GM12878 (cell line): Measurements from ENCODE around the gene NMNAT3. TPM values are rescaled to one million over a fixed set of nuclear protein-coding genes. Genes with fewer than 3 reads are reported as not detected.

Experiments
- ATAC-seq: fragments of 200-7000 bp; cut with Tn5 transposase; 3 replicates; pipeline ENCODE4 v1.9.1; 2020; ENCODE audit warnings: mild to moderate bottlenecking, moderate library complexity
- BruUV-seq: library from RNA; stranded (reverse); fragments of 400-500 nt; replicated peaks from 2 replicates; lab custom pipeline; 2021; lab: Mats Ljungman, UMichigan
- CTCF ChIA-PET: fragments of 300-600 bp; sonication (Branson Sonifier 250); formaldehyde crosslinking; extraction: SDS; loops from one replicate; lab custom pipeline; 2021; ENCODE audit warnings: inconsistent platforms; lab: Yijun Ruan, JAX
- POLR2A ChIA-PET: fragments of 350-600 bp; formaldehyde crosslinking; extraction: SDS; loops from one replicate; lab custom pipeline; 2021; ENCODE audit warnings: inconsistent platforms; lab: Charles Lee
- RAD21 ChIA-PET: fragments of 300-600 bp; sonication (Branson Sonifier 250); formaldehyde crosslinking; loops from one replicate; lab custom pipeline; 2023; ENCODE audit warnings: antibody characterized with exemption; ENCODE audit not compliant: unreplicated experiment; lab: Charles Lee
- SMC1A ChIA-PET: fragments of 300-600 bp; sonication (Branson Sonifier 250); formaldehyde crosslinking; loops from one replicate; lab custom pipeline; 2023; ENCODE audit not compliant: unreplicated experiment, uncharacterized antibody; lab: Charles Lee
- DNase-seq: peaks from one replicate; pipeline ENCODE4 v3.0.0-alpha.2; 2011; ENCODE audit warnings: low read depth, low spot score
- FAIRE-seq: peaks from 3 replicates; lab custom pipeline; 2011; peaks lifted over from hg19 to GRCh38; lab: Jason Lieb, UNC
- H2AFZ ChIP-seq: 2 replicates; pipeline ENCODE4 v1.6.0; 2011; ENCODE audit warnings: low read depth, low read length, control low read depth; ENCODE audit not compliant: control insufficient read depth
- H3K27ac ChIP-seq: 2 replicates; pipeline ENCODE4 v1.5.1; 2011; ENCODE audit warnings: control low read depth; ENCODE audit not compliant: control insufficient read depth, insufficient read depth
- H3K27me3 ChIP-seq, 2 experiments: replicated peaks in 1 of 2; 2 replicates each; pipeline versions ENCODE4 v1.6.0 to v1.6.1; 2011; ENCODE audit warnings: low read length in 1 of 2; ENCODE audit not compliant: control insufficient read depth in 2 of 2, insufficient read depth in 2 of 2
- H3K36me3 ChIP-seq, 2 experiments: 2 replicates each; pipeline ENCODE4 v1.5.1; 2011; ENCODE audit warnings: low read length in 1 of 2; ENCODE audit not compliant: control insufficient read depth in 2 of 2, insufficient read depth in 2 of 2
- H3K4me1 ChIP-seq: 2 replicates; pipeline ENCODE4 v1.6.1; 2011; ENCODE audit warnings: mild to moderate bottlenecking, low read length, moderate library complexity, mixed read lengths; ENCODE audit not compliant: control insufficient read depth, insufficient read depth
- H3K4me2 ChIP-seq: 2 replicates; pipeline ENCODE4 v1.6.0; 2011; ENCODE audit warnings: control low read depth; ENCODE audit not compliant: control insufficient read depth, insufficient read depth
- H3K4me3 ChIP-seq: fragments of 200-600 bp; sonication (generic); 2 replicates; pipeline ENCODE4 v1.5.1; 2016
- H3K79me2 ChIP-seq: 2 replicates; pipeline ENCODE4 v1.6.0; 2011; ENCODE audit warnings: low read length; ENCODE audit not compliant: control insufficient read depth, insufficient read depth
- H3K9ac ChIP-seq: 2 replicates; pipeline ENCODE4 v1.8.0; 2011; ENCODE audit warnings: low read length, control low read depth, mixed read lengths; ENCODE audit not compliant: control insufficient read depth, insufficient read depth
- H3K9me3 ChIP-seq: replicated peaks from 3 replicates; pipeline ENCODE4 v1.5.1; 2011; ENCODE audit warnings: mild to moderate bottlenecking, low read length; ENCODE audit not compliant: control insufficient read depth, insufficient read depth
- H4K20me1 ChIP-seq: 2 replicates; pipeline ENCODE4 v1.6.0; 2011; ENCODE audit not compliant: control insufficient read depth, insufficient read depth
- ASH2L ChIP-seq: fragments of 300-600, 200-600 bp; sonication (generic); IDR thresholded peaks from 2 replicates; pipeline ENCODE4 v1.6.1; 2017; ENCODE audit warnings: low read depth, mild to moderate bottlenecking, borderline replicate concordance
- BCLAF1 ChIP-seq: fragments of 450-650 bp; IDR thresholded peaks from 2 replicates; pipeline ENCODE4 v1.6.1; 2017; ENCODE audit warnings: antibody characterized with exemption, mild to moderate bottlenecking, moderate library complexity
- EED ChIP-seq: sonication (generic); IDR thresholded peaks from 2 replicates; pipeline ENCODE4 v1.6.1; 2016; ENCODE audit warnings: antibody characterized with exemption, low read depth
- JUNB ChIP-seq: IDR thresholded peaks from 2 replicates; pipeline ENCODE4 v1.6.1; 2016; ENCODE audit warnings: antibody characterized with exemption, mild to moderate bottlenecking
- RAD21 ChIP-seq: IDR thresholded peaks from 2 replicates; pipeline ENCODE4 v1.6.1; 2011; ENCODE audit warnings: mild to moderate bottlenecking, low read depth, low read length, moderate library complexity; ENCODE audit not compliant: insufficient read depth
- STAT3 ChIP-seq: IDR thresholded peaks from 2 replicates; pipeline ENCODE4 v1.6.1; 2011; ENCODE audit warnings: low read depth, low read length, improper control_type of control experiment
- SUZ12 ChIP-seq: fragments of 200-600 bp; sonication (generic); IDR thresholded peaks from one replicate; pipeline ENCODE4 v1.6.1; 2018; ENCODE audit warnings: antibody characterized with exemption, mild to moderate bottlenecking; ENCODE audit not compliant: unreplicated experiment
- ZBTB40 ChIP-seq: fragments of 450-650 bp; IDR thresholded peaks from 2 replicates; pipeline ENCODE4 v1.6.1; 2016; ENCODE audit warnings: mild to moderate bottlenecking, moderate library complexity, borderline replicate concordance
- ZNF384 ChIP-seq: IDR thresholded peaks from 2 replicates; pipeline ENCODE4 v1.6.1; 2012; ENCODE audit warnings: low read depth, mild to moderate bottlenecking, low read length, improper control_type of control experiment, borderline replicate concordance
- ZZZ3 ChIP-seq: IDR thresholded peaks from 2 replicates; pipeline ENCODE4 v1.6.1; 2011; ENCODE audit warnings: low read depth; ENCODE audit not compliant: control insufficient read depth, insufficient read length
- WGBS: methylation state at CpG from one replicate; pipeline ENCODE4 v1.1.6; 2016; ENCODE audit warnings: low lambda C conversion rate; ENCODE audit not compliant: insufficient replicate concordance, insufficient coverage; ENCODE audit errors: missing lambda C conversion rate; 5-methylcytosine and 5-hydroxymethylcytosine counted together
- in situ Hi-C: fragments of 300-500 bp; cut with MboI; formaldehyde crosslinking; loops from 9 replicates; pipeline ENCODE4 v1.14.3; 2018; ENCODE audit warnings: mixed read lengths
- intact Hi-C: fragments of 100-400 bp; cut with micrococcal nuclease; formaldehyde crosslinking; loops from one replicate; pipeline ENCODE4 v1.14.2; 2022; ENCODE audit not compliant: unreplicated experiment
- polyA plus RNA-seq, 11 experiments: library from polyadenylated mRNA; depleted of rRNA in 4 of 11; unstranded in 6 of 11; stranded (reverse) in 5 of 11; fragments of >200 nt; fragmentation: Nextera tagmentation in 4 of 11; fragmentation: Illumina TruSeq in 1 of 11; extraction: Ambion mirVana in 4 of 11; extraction: Trizol in 1 of 11; gene quantifications; 1 replicate in 1 of 11; 2 replicates in 10 of 11; pipeline versions ENCODE4 v1.2.1 to v1.2.3, GENCODE V29; 2011 to 2016; ENCODE audit warnings: inconsistent platforms in 2 of 11, missing spikeins in 2 of 11, low read depth in 1 of 11
- total RNA-seq, 4 experiments: library from RNA; depleted of rRNA in 3 of 4; stranded (reverse); fragments of >200 nt in 3 of 4; fragmentation: Illumina TruSeq in 1 of 4; extraction: Trizol in 1 of 4; gene quantifications; 2 replicates each; pipeline versions ENCODE4 v1.2.1 to v1.2.3, GENCODE V29; 2013 to 2021
- TF ChIP-seq, protein P1 (sequence below): IDR thresholded peaks from 2 replicates; pipeline ENCODE4 v1.6.1; 2011; ENCODE audit warnings: low read depth, low read length, improper control_type of control experiment, borderline replicate concordance
- TF ChIP-seq, protein P2 (sequence below): fragments of 450-650 bp; IDR thresholded peaks from 2 replicates; pipeline ENCODE4 v1.6.1; 2018; ENCODE audit warnings: mild to moderate bottlenecking, low read depth, moderate library complexity; ENCODE audit not compliant: partially characterized antibody

The NMNAT3 gene
- total and polyA plus RNA-seq, 10 of the 15 experiments (the other 5 are each of a cell fraction or from before 2014, with no cell fraction given) = under 0.01 to 0.92 (median 0.08) TPM; not detected in 4

GRCh38 chr3:139527265-139527664 is 150.5 kb downstream of the NMNAT3 start (continued):
- TF ChIP-seq BCLAF1 = no peak
- TF ChIP-seq EED = no peak

DNA sequence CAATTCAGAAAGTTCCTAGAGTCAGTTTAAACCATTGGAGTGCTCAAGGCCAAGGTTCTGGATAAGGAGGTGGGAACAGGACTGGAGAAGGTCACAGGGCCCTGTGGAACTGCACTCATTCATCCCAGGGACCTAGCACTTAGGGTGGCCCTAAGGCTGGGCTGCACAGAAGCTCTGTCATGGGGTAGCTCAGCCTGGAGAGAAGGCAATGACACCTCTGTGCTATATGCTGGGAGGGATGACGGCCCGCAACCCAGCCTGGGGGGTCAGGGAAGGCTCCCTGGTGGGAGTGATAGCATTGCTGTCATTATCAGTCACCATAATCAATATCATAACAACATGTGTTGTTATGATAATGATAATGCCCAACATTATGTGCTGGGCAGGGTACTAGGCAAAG is 151.6 kb downstream of the NMNAT3 start:
- H3K4me1 ChIP-seq = no peaks in the 10 kb centered on the region
- BruUV-seq = no TSS peak
- no peak for FAIRE-seq
- intact Hi-C loops = no loop called here
- H3K79me2 ChIP-seq = no peaks in the 10 kb centered on the region
- ChIA-PET SMC1A (no interaction called here), POLR2A (no interaction called here), RAD21 (no interaction called here), CTCF (no interaction called here)
- no peak overlapping the region for H3K4me2 ChIP-seq
- H4K20me1 ChIP-seq = no peaks in the 10 kb centered on the region
- H3K27ac ChIP-seq = no peak overlapping the region
- ATAC-seq = no peak
- H3K27me3 ChIP-seq = no peaks in the 10 kb centered on the region
- no peak overlapping the region for H3K9ac ChIP-seq
- 56% methylated on average over 2 of the region's 2 CpGs for WGBS
- H2AFZ ChIP-seq = no peak overlapping the region
- no peak overlapping the region for H3K4me3 ChIP-seq
- H3K9me3 ChIP-seq = no peaks in the 10 kb centered on the region
- in situ Hi-C loops = no loop called here
- no peak for DNase-seq
- TF ChIP-seq ZZZ3 (no peak), RAD21 (no peak), SUZ12 (no peak), JUNB (no peak), ZNF384 (no peak), ZBTB40 (no peak), STAT3 (no peak), ASH2L (no peak)
- TF ChIP-seq, protein P1, sequence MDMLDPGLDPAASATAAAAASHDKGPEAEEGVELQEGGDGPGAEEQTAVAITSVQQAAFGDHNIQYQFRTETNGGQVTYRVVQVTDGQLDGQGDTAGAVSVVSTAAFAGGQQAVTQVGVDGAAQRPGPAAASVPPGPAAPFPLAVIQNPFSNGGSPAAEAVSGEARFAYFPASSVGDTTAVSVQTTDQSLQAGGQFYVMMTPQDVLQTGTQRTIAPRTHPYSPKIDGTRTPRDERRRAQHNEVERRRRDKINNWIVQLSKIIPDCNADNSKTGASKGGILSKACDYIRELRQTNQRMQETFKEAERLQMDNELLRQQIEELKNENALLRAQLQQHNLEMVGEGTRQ = no peak
- TF ChIP-seq, protein P2, sequence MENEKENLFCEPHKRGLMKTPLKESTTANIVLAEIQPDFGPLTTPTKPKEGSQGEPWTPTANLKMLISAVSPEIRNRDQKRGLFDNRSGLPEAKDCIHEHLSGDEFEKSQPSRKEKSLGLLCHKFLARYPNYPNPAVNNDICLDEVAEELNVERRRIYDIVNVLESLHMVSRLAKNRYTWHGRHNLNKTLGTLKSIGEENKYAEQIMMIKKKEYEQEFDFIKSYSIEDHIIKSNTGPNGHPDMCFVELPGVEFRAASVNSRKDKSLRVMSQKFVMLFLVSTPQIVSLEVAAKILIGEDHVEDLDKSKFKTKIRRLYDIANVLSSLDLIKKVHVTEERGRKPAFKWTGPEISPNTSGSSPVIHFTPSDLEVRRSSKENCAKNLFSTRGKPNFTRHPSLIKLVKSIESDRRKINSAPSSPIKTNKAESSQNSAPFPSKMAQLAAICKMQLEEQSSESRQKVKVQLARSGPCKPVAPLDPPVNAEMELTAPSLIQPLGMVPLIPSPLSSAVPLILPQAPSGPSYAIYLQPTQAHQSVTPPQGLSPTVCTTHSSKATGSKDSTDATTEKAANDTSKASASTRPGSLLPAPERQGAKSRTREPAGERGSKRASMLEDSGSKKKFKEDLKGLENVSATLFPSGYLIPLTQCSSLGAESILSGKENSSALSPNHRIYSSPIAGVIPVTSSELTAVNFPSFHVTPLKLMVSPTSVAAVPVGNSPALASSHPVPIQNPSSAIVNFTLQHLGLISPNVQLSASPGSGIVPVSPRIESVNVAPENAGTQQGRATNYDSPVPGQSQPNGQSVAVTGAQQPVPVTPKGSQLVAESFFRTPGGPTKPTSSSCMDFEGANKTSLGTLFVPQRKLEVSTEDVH = no peak
- H3K36me3 ChIP-seq = no peaks in the 10 kb centered on the region
